Right lobe of liver (tissue), 6 donors: Measurements from ENCODE around the gene PLA2G2D. TPM values are rescaled to one million over a fixed set of nuclear protein-coding genes. Genes with fewer than 3 reads are reported as not detected.

Experiments
- ATAC-seq, 4 donors: fragments of 200-7000 bp; cut with Tn5 transposase; one replicate each; pipeline ENCODE4 v1.9.1; 2020; ENCODE audit warnings: mild to moderate bottlenecking in 4 of 4, moderate library complexity in 4 of 4
- DNase-seq, 3 donors: peaks; one replicate each; pipeline ENCODE4 v3.0.0-alpha.2; 2020
- H3K27ac ChIP-seq, 3 donors: fragments of 200-600 bp; one replicate each; pipeline ENCODE4 v1.8.0; 2022
- H3K27me3 ChIP-seq, 2 donors: fragments of 200-600 bp; one replicate each; pipeline ENCODE4 v1.8.0; 2022
- H3K36me3 ChIP-seq, 4 donors: fragments of 200-600 bp; sonication (generic) in 1 of 4; one replicate each; pipeline versions ENCODE4 v1.5.1 to v1.8.0; 2017 to 2022; ENCODE audit warnings: control low read depth in 1 of 4
- H3K4me1 ChIP-seq, 4 donors: fragments of 200-600 bp; sonication (generic) in 1 of 4; one replicate each; pipeline versions ENCODE4 v1.5.1 to v1.8.0; 2017 to 2022; ENCODE audit warnings: control low read depth in 1 of 4
- H3K4me3 ChIP-seq, 3 donors: fragments of 200-600 bp; one replicate each; pipeline ENCODE4 v1.8.0; 2022
- H3K9me3 ChIP-seq, 4 donors: fragments of 200-600 bp; sonication (generic) in 1 of 4; one replicate each; pipeline versions ENCODE4 v1.5.1 to v1.8.0; 2017 to 2022; ENCODE audit warnings: control low read depth in 1 of 4
- CTCF ChIP-seq, 4 donors: fragments of 200-600 bp in 3 of 4; fragments of 450-650 bp in 1 of 4; IDR thresholded peaks; one replicate each; pipeline versions ENCODE4 v1.5.1 to v1.8.0; 2016 to 2022; ENCODE audit warnings: antibody characterized with exemption in 4 of 4, mild to moderate bottlenecking in 2 of 4
- POLR2A ChIP-seq: fragments of 450-650 bp; IDR thresholded peaks from one replicate; pipeline ENCODE4 v1.6.1; 2017; ENCODE audit warnings: antibody characterized with exemption, mild to moderate bottlenecking
- WGBS: methylation state at CpG from one replicate; pipeline ENCODE4 v1.1.6; 2018; ENCODE audit warnings: low coverage, low lambda C conversion rate; ENCODE audit not compliant: insufficient coverage; ENCODE audit errors: missing lambda C conversion rate; 5-methylcytosine and 5-hydroxymethylcytosine counted together
- intact Hi-C, 2 donors: fragments of 100-400 bp; cut with DNase I; formaldehyde crosslinking; loops; one replicate each; pipeline versions ENCODE4 v1.11.2 to v1.14.1; 2022
- total RNA-seq, 6 experiments: library from RNA; depleted of rRNA in 2 of 6; stranded (reverse); fragments of >200 nt in 2 of 6; fragmentation: NEBNext Ultra II Directional in 3 of 6; extraction: Animal tissue kit (Norgen Biotek cat#: 25700) in 3 of 6; gene quantifications; one replicate each; pipeline versions ENCODE4 v1.1.0 to v1.2.4, GENCODE V29; 2016 to 2023
- donor health status: DM: no; HTN: yes; CAD: no.
- donor health status: DM: no; HTN: no; CAD: no.
- donor health status: DM: no; HTN: no; CAD: no.
- donor health status: DM: no; HTN: yes; CAD: no.
- donor health status: DM: no; HTN: yes; CAD: no.

Gene PLA2G2D
- total RNA-seq, 6 experiments from 2014 or later: 0.10 TPM; not detected in 5

DNA sequence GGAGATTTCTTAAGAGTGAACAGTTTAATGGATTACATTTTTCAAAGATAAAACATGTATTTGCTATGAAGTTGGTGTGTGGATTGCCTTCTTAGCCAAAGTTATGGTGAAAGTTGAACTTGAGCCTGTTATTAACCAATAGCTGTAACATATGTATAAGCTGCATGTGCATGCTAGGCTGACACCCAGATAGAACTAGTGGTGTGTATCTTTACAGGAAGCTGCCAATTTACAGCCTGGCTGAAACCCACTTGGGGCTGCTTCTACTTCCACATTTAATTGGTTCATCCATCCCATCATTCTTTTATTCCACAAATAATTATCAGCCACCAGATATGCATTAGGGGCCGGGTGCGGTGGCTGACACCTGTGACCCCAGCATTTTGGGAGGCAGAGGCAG is 46.1 kb downstream of the PLA2G2D start:
- TF ChIP-seq CTCF (IDR thresholded peaks at IDR 0.05): no peak
- H3K27me3 ChIP-seq: no peaks in the 10 kb centered on the region
- ATAC-seq: no peak
- no peak overlapping the region for H3K4me3 ChIP-seq
- H3K27ac ChIP-seq: no peak overlapping the region
- intact Hi-C loops: no loop called here
- H3K4me1 ChIP-seq: no peaks in the 10 kb centered on the region
- DNase-seq: no peak
- no peaks in the 10 kb centered on the region for H3K9me3 ChIP-seq
- H3K36me3 ChIP-seq: no peaks in the 10 kb centered on the region
- 100% methylated on average over 2 of the region's 2 CpGs for WGBS

DNA sequence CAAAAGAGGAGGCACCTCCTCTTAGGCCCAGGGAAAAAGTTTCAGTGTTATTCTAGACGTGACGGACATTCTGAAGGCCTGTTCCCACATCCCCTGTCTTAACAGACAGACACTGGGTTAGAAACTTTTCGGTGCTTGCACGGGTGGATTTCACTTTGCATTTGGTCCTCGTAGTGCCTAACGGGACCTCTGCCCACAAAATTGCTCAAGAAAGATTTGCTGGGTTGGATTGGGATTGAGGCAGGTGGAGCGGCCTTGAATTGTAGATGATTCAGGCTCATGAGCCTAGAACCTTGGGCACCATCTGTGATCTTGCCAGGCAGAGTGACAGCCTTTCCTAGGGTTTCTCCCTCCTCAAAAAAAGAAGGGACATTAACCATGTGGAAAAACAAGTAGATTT is 46.6 kb downstream of the PLA2G2D start:
- Histone ChIP-seq H3K9me3 (no peaks in the 10 kb centered on the region), H3K36me3 (no peaks in the 10 kb centered on the region), H3K27me3 (no peaks in the 10 kb centered on the region), H3K27ac (no peak overlapping the region), H3K4me3 (no peak overlapping the region), H3K4me1 (no peaks in the 10 kb centered on the region)
- intact Hi-C loops: no loop called here
- no peak for ATAC-seq
- no peak for DNase-seq
- TF ChIP-seq CTCF (IDR thresholded peaks at IDR 0.05) (no peak), POLR2A (no peak)
- WGBS: 70% methylated on average over 5 of the region's 7 CpGs

DNA sequence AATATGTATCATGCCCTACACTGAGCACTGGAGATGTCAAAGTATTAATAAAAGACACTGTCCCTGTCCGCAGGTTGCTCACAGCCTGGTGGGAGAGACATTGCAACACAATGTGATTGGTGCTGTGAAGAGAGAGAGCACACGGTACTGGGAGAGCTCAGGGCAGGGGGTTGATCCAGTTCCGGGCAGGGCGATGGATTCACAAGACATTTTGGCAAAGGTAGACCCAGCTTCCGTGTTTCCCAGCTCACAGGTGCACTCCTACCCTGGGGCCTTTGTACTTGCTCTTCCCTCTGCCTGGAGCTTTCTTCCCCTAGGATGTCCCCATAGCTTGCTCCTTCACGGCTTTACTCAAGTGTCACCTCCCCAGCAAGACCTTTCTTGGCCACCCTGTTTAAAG is 47.9 kb downstream of the PLA2G2D start:
- Histone ChIP-seq H3K27me3 (no peaks in the 10 kb centered on the region), H3K36me3 (no peaks in the 10 kb centered on the region), H3K4me3 (no peak overlapping the region), H3K9me3 (no peaks in the 10 kb centered on the region), H3K27ac (no peak overlapping the region), H3K4me1 (no peaks in the 10 kb centered on the region)
- no peak for TF ChIP-seq POLR2A
- no peak for TF ChIP-seq CTCF (IDR thresholded peaks at IDR 0.05)
- DNase-seq: no peak
- intact Hi-C loops: no loop called here
- ATAC-seq: no peak
- 66% methylated on average over 2 of the region's 6 CpGs for WGBS

- intact Hi-C loops: no loop called here
- 64% methylated on average over 7 of the region's 10 CpGs for WGBS
- no peaks in the 10 kb centered on the region for H3K36me3 ChIP-seq
- H3K27me3 ChIP-seq: no peaks in the 10 kb centered on the region
- TF ChIP-seq POLR2A (no peak), CTCF (IDR thresholded peaks at IDR 0.05) (no peak)
- H3K9me3 ChIP-seq: no peaks in the 10 kb centered on the region
- ATAC-seq: peak in 1 of 4 donors; percentile 29
- no peak overlapping the region for H3K27ac ChIP-seq
- no peak for DNase-seq
- no peaks in the 10 kb centered on the region for H3K4me1 ChIP-seq
- no peak overlapping the region for H3K4me3 ChIP-seq
These were observed 49.0 kb downstream of the PLA2G2D start for GRCh38 chr1:20070357-20070756.

DNA sequence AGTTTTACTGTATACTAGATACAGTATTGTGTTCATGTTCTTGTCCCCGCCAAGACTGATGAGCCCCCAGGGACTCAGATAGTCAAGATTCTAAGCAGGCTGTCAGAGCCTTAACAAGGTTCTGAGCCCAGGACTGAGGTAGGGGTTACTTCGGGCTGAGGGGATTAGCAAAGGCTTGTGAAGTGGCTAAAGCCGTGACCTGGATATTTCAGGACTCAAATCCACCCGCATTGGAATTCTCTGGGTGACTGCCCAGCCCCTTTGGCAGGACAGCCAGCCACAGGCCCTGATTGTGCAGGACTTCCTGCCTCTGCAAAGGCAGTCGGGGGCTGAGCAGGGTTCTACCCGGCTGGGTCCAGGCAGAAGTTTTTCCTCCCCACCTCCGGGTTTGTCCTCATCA is 49.5 kb downstream of the PLA2G2D start, which contains the start of gene PLA2G5:
TSS of gene PLA2G5 (plus strand) at position 321 of the 400 bp plus-strand sequence. CDS start 14,637 bp downstream, outside the sequence.
- 20% methylated on average over 1 of the region's 7 CpGs for WGBS
- Histone ChIP-seq H3K4me1 (no peaks in the 10 kb centered on the region), H3K4me3 (no peak within 1 kb of the TSS), H3K36me3 (no peaks in the 10 kb centered on the region), H3K27me3 (no peaks in the 10 kb centered on the region), H3K9me3 (no peaks in the 10 kb centered on the region), H3K27ac (no peak within 1 kb of the TSS)
- peak in 1 of 3 donors; percentile 56 for DNase-seq
- intact Hi-C loops: no loop called here
- ATAC-seq: peak; percentile 26 to 58 (median 39)
- TF ChIP-seq CTCF (IDR thresholded peaks at IDR 0.05) (no peak), POLR2A (no peak)
